Activated naive CD8-positive, alpha-beta T cell treated with anti-CD3 and anti-CD28 coated beads, Interleukin-2, amount 50 U/mL, for 24 hours (primary cell): ENCODE data around the gene SMIM5.

ENCODE experiments used
- ATAC-seq: fragments of 150-1000 bp; cut with Tn5 transposase; one replicate; pipeline ENCODE4 v1.10.0; 2021
- DNase-seq: peaks from one replicate; pipeline ENCODE4 v3.0.0; 2021
- H3K27ac Mint-ChIP-seq: one replicate; pipeline ENCODE4 v1.8.0; 2021; ENCODE audit warnings: mild to moderate bottlenecking, mixed read lengths
- H3K27me3 Mint-ChIP-seq: one replicate; pipeline ENCODE4 v1.8.0; 2021; ENCODE audit warnings: mixed read lengths
- H3K36me3 Mint-ChIP-seq: one replicate; pipeline ENCODE4 v1.8.0; 2021; ENCODE audit warnings: low read depth, mixed read lengths
- H3K4me1 Mint-ChIP-seq: one replicate; pipeline ENCODE4 v1.8.0; 2021; ENCODE audit warnings: mixed read lengths
- H3K4me3 Mint-ChIP-seq: one replicate; pipeline ENCODE4 v1.8.0; 2021; ENCODE audit warnings: mild to moderate bottlenecking, moderate library complexity, mixed read lengths
- H3K9me3 Mint-ChIP-seq: one replicate; pipeline ENCODE4 v1.8.0; 2021; ENCODE audit warnings: mixed read lengths

SMIM5 gene

DNA sequence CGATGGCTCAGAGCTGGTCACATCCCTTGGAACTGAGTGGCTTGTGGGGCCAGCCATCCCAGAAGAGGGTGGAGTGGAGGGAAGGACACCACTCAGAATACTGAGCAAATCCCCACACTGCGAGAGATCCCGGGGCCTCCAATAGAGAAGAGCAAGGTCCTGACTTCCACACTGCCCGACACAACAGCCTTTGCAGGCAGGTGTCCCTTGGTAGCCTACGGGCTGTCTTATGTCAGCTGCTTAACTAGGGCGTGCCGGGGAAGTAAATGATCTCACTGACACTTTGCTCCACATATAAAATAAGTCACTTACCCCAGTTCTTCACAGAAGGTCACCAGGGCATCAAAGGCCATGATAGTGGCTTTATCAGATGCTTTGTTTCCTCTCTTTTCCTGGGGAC, 17.6 kb downstream of the SMIM5 start:
- Mint-ChIP-seq H3K4me1 (peaks cover 8% of the 10 kb centered on the region), H3K9me3 (no peaks in the 10 kb centered on the region), H3K27ac (no peak overlapping the region), H3K27me3 (no peaks in the 10 kb centered on the region), H3K36me3 (peaks cover 5% of the 10 kb centered on the region), H3K4me3 (no peak overlapping the region)
- DNase-seq (no peak), ATAC-seq (no peak)

DNA sequence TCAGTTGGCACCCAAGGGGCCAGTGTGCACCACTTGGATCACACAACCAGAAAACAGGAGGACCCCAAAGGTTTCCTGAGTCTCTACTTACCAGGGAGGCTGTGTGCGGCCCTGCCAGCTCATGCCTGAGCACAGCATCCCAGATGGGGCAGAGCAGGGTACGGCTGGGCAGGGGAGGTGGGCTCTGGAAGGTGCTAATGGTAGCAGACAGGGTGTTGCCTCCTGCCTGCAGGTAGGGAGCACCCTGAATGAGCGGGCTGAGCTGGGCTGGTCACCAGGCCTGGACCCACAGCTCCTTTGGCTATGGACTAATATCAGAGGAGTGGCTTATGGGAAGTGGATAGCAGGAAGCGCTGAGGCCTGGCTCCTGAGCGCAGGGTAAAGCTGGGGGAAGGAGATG, 19.1 kb downstream of the SMIM5 start:
- H3K27me3 Mint-ChIP-seq: no peaks in the 10 kb centered on the region
- peaks cover 7% of the 10 kb centered on the region for H3K36me3 Mint-ChIP-seq
- peaks cover 5% of the 10 kb centered on the region for H3K4me1 Mint-ChIP-seq
- ATAC-seq (no peak), DNase-seq (no peak)
- H3K9me3 Mint-ChIP-seq: no peaks in the 10 kb centered on the region
- H3K27ac Mint-ChIP-seq: no peak overlapping the region
- no peak overlapping the region for H3K4me3 Mint-ChIP-seq

DNA sequence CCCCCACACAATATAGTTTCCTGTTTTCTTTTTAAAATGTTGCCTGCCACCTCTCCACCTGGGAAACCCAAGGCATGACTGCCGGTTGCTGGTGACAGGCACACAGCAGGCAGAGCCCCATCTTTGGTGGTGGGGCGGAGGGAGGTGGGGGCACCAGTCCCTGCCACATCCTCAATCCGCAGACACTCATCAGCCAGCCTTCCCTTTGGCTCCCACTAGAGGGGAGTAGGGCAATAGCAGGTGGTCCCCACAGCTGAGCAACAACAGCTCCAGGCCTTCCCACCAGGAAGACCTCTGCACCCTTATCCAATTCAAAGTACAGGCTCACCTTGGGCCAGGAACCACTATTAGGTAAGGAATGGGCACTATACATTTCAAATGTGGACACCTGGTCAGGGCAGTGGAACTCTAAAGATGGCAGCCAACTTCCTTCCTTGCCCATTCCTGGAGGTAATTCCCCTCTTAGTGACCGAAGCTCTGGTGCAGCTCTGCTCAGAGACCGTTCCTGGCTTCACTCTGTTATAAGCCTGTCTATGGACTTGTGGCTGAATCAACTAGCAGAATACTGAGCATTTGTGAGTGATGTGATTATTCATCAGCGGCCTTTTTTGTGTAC, 19.8 kb downstream of the SMIM5 start:
- Mint-ChIP-seq H3K4me3 (no peak overlapping the region), H3K36me3 (peaks cover 9% of the 10 kb centered on the region), H3K9me3 (no peaks in the 10 kb centered on the region), H3K27me3 (no peaks in the 10 kb centered on the region), H3K27ac (no peak overlapping the region), H3K4me1 (peaks cover 5% of the 10 kb centered on the region)
- DNase-seq: peak; percentile 39
- peak; percentile 71 for ATAC-seq

DNA sequence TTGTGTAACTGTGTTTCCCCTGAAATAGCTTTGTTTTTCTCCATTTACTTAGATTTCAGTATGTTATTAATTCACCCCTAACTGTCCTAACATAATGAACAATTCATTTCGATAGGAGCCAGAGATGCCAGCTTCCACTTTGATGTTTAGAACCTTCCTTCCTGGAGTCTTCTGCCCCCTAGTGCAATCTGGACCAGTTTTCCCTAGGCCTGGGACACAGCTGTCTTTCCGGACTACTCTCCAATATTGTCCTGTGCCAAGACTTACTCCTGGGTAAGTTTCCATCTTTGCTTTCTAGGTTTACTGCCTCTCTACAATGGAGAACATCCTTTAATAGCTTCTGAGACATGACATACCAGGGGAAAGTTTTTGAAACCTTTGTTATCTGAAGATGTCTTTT, 20.9 kb downstream of the SMIM5 start:
- Mint-ChIP-seq H3K36me3 (peaks cover 7% of the 10 kb centered on the region), H3K27ac (no peak overlapping the region), H3K4me1 (peaks cover 5% of the 10 kb centered on the region), H3K27me3 (no peaks in the 10 kb centered on the region), H3K9me3 (no peaks in the 10 kb centered on the region), H3K4me3 (no peak overlapping the region)
- ATAC-seq (no peak), DNase-seq (no peak)

DNA sequence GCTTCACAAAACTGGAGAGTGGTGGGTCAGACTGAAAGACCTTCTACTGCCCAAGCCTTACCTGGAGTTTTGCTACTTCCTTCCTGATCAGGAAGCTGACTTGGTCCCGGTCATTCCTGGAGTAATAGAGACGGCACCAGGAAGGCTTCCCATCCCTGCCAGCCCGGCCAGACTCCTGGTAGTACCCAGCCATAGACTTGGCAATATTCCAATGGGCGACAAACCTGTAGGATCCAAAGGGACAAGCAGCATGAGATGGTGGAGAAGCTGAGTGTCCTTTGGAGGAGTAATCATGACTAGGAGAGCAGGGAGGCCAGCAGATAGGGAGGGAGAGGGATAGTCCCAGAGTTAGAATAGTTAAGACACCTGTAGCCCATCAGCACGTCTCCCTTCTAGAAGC, 25.0 kb downstream of the SMIM5 start:
- Mint-ChIP-seq H3K4me1 (peaks cover 3% of the 10 kb centered on the region), H3K36me3 (peaks cover 8% of the 10 kb centered on the region), H3K27ac (no peak overlapping the region), H3K27me3 (no peaks in the 10 kb centered on the region), H3K4me3 (no peak overlapping the region), H3K9me3 (no peaks in the 10 kb centered on the region)
- DNase-seq (no peak), ATAC-seq (no peak)

DNA sequence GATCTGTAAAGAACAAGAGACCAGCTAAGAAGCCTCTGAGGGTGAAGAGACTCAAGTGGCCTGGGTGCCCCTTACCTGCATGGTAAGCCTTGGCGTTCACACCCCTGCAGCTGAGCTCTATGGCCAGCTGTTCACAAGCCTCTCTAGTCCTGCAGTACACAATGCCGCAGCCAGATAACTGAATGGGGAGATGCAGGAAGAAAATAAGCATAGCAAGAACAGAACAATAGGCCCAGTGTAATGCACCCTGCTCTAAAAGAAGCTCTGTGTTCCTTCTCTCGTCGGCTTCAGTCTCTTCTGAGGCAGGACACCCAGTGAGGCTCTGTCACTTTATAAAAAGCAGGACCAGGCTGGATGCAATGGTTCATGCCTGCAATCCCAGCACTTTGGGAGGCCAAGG, 28.3 kb downstream of the SMIM5 start:
- peaks cover 11% of the 10 kb centered on the region for H3K36me3 Mint-ChIP-seq
- no peak overlapping the region for H3K4me3 Mint-ChIP-seq
- DNase-seq (no peak), ATAC-seq (no peak)
- no peaks in the 10 kb centered on the region for H3K27me3 Mint-ChIP-seq
- H3K9me3 Mint-ChIP-seq: no peaks in the 10 kb centered on the region
- no peak overlapping the region for H3K27ac Mint-ChIP-seq
- H3K4me1 Mint-ChIP-seq: peaks cover 9% of the 10 kb centered on the region

DNA sequence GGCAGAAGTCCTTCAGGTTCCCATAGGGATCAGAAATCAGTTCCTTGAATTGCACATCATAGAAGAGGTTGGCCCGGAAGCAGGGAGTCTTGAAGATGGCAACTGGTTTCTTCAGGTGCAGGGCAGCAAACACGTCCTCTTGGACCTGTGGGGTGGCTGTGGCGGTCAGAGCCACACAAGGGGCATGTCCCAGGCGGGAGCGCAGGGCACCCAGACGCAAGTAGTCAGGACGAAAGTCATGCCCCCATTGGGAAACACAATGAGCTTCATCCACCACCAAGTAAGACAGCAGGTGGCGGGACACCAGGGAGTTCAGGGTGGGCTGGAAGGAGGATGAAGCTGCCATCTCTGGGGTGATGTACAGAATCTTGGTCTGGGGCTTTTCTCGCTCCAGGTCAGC, 29.3 kb downstream of the SMIM5 start:
- Mint-ChIP-seq H3K4me3 (no peak overlapping the region), H3K36me3 (peaks cover 7% of the 10 kb centered on the region)
- ATAC-seq: no peak

DNA sequence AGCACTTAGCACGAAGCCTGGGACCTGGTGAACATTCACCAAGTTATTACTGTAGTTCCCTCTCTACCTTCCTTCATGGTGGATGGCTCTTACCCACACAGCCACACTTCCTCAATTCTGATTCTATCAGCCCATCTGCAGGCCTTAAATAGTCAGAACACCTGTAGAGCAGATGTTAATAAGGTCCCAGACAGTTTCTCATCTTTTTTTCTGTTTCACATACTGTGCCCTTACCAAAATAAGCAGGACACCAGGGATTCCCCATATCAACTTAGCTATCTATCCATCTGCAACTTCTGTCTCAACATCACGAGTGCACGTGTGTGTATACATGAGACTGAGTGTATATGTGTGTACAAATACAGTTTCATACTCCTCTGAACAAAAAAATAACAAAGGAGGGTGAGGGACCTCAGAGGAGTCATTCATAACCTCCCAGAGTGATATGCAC, 30.9 kb downstream of the SMIM5 start:
- H3K36me3 Mint-ChIP-seq: peaks cover 15% of the 10 kb centered on the region

More for the DNA sequence above, 29.3 kb downstream of the SMIM5 start:
- no peak for DNase-seq
- no peak overlapping the region for H3K27ac Mint-ChIP-seq
- no peaks in the 10 kb centered on the region for H3K27me3 Mint-ChIP-seq
- H3K4me1 Mint-ChIP-seq: peaks cover 9% of the 10 kb centered on the region
- H3K9me3 Mint-ChIP-seq: no peaks in the 10 kb centered on the region

DNA sequence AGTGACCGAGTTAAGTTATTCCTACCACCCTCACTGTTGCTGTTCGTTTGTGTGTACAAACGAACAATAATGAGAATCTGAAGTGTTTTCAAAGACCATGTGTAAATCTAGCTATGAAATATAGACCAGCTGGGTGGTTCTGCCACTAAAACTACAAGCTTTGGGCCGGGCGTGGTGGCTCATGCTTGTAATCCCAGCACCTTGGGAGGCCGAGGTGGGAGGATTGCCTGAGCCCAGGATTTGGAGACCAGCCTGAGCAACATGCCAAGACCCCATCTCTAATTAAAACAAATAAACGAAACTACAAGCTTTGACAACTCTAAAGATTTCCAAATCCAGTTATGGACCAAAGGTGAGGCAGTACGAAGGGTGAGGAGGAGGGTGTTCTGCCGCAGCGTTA, 32.7 kb downstream of the SMIM5 start:
- no peak overlapping the region for H3K4me3 Mint-ChIP-seq
- no peak for ATAC-seq
- no peak for DNase-seq
- H3K9me3 Mint-ChIP-seq: no peaks in the 10 kb centered on the region
- no peaks in the 10 kb centered on the region for H3K27me3 Mint-ChIP-seq
- H3K4me1 Mint-ChIP-seq: peaks cover 18% of the 10 kb centered on the region
- H3K36me3 Mint-ChIP-seq: peaks cover 26% of the 10 kb centered on the region
- H3K27ac Mint-ChIP-seq: peak overlapping the region; percentile 18

More for the DNA sequence above, 30.9 kb downstream of the SMIM5 start:
- ATAC-seq (peak; percentile 21), DNase-seq (no peak)
- Mint-ChIP-seq H3K9me3 (no peaks in the 10 kb centered on the region), H3K4me1 (peaks cover 9% of the 10 kb centered on the region), H3K27me3 (no peaks in the 10 kb centered on the region), H3K4me3 (no peak overlapping the region), H3K27ac (peak overlapping the region; percentile 9)

DNA sequence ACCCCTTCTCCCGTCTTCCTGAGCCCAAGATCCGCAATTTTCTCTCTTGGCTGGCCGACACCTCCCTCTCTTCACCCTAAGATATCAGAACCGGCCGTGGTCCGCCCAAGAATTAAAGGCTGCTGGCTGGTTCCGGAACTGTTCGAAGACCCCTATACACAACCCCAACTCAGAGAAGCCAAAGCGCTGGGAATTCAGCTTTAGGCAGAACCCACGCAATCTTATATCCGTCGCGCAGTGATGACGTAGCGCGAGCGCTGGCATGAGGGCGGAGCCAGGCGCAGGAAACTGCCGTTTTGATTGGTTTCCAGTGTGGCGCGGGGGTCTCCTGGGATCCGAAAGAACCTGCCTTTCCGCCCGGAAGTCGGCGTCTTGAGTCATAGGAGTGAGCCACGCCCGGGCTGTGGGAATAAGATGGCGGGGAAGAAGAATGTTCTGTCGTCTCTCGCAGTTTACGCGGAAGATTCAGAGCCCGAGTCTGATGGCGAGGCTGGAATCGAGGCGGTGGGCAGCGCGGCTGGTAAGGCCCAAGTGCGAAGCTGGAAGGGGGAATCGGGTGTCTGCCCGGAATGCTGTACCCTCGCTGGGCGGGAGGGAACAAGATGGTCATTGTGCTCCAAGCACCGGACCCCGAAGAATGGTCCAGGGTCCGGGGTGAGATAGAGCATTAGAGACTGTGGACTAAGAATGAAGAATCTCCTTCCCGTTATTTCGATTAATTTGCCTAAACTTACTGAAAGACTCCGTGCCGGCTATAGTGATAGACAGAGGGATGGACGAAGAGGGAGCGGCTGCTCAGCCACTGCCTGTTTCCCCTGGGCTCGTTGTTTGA, 33.9 kb downstream of the SMIM5 start, which contains the start of the genes RECQL5 and SAP30BP:
Gene RECQL5, minus strand, starts transcription at position 196 of the 832 bp plus-strand sequence. CDS start 597 bp downstream, outside the sequence.
Gene SAP30BP, plus strand, starts transcription at position 380 of the 832 bp plus-strand sequence. Its CDS starts 35 bp downstream, at position 415.
- Mint-ChIP-seq H3K4me1 (peaks cover 18% of the 10 kb centered on the region), H3K4me3 (no peak within 1 kb of the TSS), H3K36me3 (peaks cover 30% of the 10 kb centered on the region), H3K27me3 (no peaks in the 10 kb centered on the region), H3K27ac (peak within 1 kb of the TSS; percentile 18), H3K9me3 (no peaks in the 10 kb centered on the region)
- ATAC-seq (peak; percentile 99), DNase-seq (peak; percentile 98)

DNA sequence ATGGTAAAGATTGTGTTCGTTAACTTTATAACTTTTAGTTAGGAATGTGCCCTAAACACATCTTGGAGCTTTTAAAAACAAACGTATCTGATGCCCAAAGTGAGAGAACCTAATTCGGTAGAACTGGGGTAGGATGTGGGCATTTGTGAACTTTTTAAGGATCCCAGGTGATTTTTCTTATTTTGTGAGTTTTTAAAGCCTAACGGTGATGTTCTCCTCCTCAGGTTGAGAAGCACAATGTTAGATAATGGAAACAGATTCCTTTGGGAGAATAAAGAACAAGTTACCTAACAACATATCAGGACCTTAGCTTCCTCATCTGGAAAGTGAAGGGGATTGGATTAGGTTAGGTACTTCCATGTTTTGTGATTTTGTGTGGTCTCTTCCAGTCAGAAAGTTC, 34.6 kb downstream of the SMIM5 start:
- H3K27me3 Mint-ChIP-seq: no peaks in the 10 kb centered on the region
- H3K27ac Mint-ChIP-seq: no peak overlapping the region
- H3K4me1 Mint-ChIP-seq: peaks cover 18% of the 10 kb centered on the region
- no peaks in the 10 kb centered on the region for H3K9me3 Mint-ChIP-seq
- H3K4me3 Mint-ChIP-seq: no peak overlapping the region
- H3K36me3 Mint-ChIP-seq: peaks cover 27% of the 10 kb centered on the region
- DNase-seq: no peak
- no peak for ATAC-seq

DNA sequence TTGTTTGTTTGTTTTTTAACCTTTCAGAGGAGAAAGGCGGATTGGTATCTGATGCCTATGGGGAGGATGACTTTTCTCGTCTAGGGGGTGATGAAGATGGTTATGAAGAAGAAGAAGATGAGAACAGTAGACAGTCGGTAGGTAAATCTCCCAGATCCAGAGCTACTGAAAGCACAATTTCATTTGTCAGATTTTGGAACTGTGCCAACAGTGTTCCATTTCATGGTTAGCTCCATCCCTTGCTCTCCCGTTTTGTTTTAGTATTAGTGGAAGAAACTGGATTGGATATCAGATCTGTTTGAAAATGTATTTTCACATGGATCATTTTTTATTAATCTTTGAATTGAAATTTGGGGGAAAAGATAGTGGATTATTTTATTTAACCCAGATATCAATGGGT, 35.3 kb downstream of the SMIM5 start:
- H3K27ac Mint-ChIP-seq: no peak overlapping the region
- no peaks in the 10 kb centered on the region for H3K9me3 Mint-ChIP-seq
- no peak overlapping the region for H3K4me3 Mint-ChIP-seq
- H3K4me1 Mint-ChIP-seq: peaks cover 18% of the 10 kb centered on the region
- ATAC-seq: no peak
- DNase-seq: no peak
- H3K36me3 Mint-ChIP-seq: peaks cover 31% of the 10 kb centered on the region
- H3K27me3 Mint-ChIP-seq: no peaks in the 10 kb centered on the region

DNA sequence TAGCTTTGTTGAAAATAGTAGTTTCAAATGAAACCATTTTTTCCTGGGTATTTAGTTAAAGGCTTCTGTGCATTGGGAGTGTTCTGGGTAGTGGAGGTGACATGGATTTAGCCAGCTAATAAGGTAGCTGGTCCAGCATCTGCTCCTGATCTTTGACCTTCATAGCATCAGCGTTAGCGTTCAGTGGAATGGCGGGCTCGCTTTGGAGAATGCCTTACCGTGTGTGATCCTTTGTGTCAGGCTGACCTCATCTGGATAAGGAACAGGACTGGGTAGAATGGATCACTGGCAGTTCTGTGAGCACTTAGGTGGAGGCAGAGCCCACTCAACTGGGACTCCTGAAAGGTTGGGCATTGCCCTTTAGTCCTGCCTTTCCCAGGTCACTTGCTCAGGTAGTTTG, 37.6 kb downstream of the SMIM5 start:
- no peaks in the 10 kb centered on the region for H3K9me3 Mint-ChIP-seq
- DNase-seq (no peak), ATAC-seq (no peak)
- no peak overlapping the region for H3K27ac Mint-ChIP-seq
- H3K36me3 Mint-ChIP-seq: peaks cover 28% of the 10 kb centered on the region
- H3K4me1 Mint-ChIP-seq: peaks cover 15% of the 10 kb centered on the region
- no peak overlapping the region for H3K4me3 Mint-ChIP-seq
- H3K27me3 Mint-ChIP-seq: no peaks in the 10 kb centered on the region

DNA sequence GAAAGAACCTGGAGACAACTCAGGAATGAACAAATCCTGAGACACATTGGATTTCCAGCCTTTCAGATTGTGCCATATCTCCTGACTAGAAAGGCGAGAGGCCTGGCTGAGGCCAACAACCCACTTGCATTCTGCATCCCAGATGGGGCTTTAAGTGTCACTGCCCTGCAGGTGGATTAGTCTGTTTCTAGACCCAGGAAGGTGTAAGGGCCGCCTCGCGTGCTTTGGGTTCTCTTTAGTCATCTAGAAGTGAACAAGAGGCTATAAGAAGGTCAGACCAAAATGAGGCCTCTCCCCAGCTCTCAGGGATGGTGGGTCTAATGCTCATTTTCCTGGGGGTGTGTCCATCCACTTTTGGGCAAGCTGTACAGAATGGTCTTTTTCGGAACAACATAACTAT, 38.8 kb downstream of the SMIM5 start:
- ATAC-seq: no peak
- DNase-seq: no peak
- Mint-ChIP-seq H3K9me3 (no peaks in the 10 kb centered on the region), H3K27ac (no peak overlapping the region), H3K4me1 (peaks cover 12% of the 10 kb centered on the region), H3K36me3 (peaks cover 32% of the 10 kb centered on the region), H3K27me3 (no peaks in the 10 kb centered on the region), H3K4me3 (no peak overlapping the region)

DNA sequence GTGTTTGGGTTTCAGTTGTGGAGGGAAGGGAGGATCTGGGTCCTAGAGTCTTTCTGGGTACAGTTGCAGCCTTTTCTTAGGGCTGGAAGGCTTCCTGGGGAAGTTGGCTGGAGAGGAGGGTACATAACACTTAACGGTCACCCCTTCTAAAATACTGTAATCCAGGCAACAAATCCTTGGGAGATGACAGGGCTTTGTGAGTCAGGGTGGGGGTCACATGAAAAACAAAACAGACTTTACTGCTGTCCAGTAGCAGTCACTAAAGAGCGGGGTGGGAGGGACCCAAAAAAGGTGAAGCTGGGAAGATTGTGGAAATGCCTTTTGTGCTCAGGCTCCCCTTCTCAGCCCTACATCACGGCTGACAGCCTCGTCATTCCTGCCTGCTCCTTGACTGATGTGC, 40.3 kb downstream of the SMIM5 start:
- H3K4me1 Mint-ChIP-seq: peaks cover 22% of the 10 kb centered on the region
- no peaks in the 10 kb centered on the region for H3K9me3 Mint-ChIP-seq
- no peak overlapping the region for H3K27ac Mint-ChIP-seq
- no peak for DNase-seq
- H3K27me3 Mint-ChIP-seq: no peaks in the 10 kb centered on the region
- ATAC-seq: no peak
- peaks cover 33% of the 10 kb centered on the region for H3K36me3 Mint-ChIP-seq
- H3K4me3 Mint-ChIP-seq: no peak overlapping the region
